ENCODE measurements around the gene DEK.

Gene DEK

DNA sequence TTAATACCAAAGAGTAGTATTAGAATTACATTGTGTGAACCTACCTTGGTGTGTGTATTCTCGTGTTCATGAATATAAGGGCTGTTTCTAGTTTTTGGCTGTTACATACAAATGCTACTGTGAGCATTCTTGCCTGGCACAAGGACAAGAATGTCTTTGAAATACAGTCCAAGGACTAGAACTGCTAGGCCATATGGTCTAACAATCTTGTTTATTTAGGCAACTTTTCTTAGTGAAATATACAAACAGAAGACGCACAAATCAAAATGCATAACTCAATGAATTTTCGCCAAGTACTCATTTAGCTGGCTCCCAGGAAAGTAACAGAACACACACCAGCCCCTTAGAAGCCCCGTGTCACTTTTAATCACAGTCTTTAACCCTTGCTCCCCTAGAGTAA, 80.6 kb downstream of the DEK start:
- no peak overlapping the region for H3K4me3 ChIP-seq (ENCODE audit: low read depth, low read length, poor library complexity, severe bottlenecking)

GRCh38 chr6:18182568-18182967, 81.8 kb downstream of the DEK start:
- H2AFZ ChIP-seq (ENCODE audit: low read length), result no peak overlapping the region
- H3F3A ChIP-seq (ENCODE audit: insufficient read depth, low read length), result no peaks in the 10 kb centered on the region; the same call in 1 of the 2 replicates
- no peaks in the 10 kb centered on the region for H3K27me3 ChIP-seq (ENCODE audit: insufficient read depth, low read length)
- H3K79me2 ChIP-seq (ENCODE audit: insufficient read depth, low read length), result no peaks in the 10 kb centered on the region
- H3K4me3 ChIP-seq (ENCODE audit: low read depth, low read length, poor library complexity, severe bottlenecking), result no peak overlapping the region
- H3K9me2 ChIP-seq (ENCODE audit: low read depth, low read length), result no peaks in the 10 kb centered on the region
- no peak overlapping the region for H3K27ac ChIP-seq (ENCODE audit: low read depth, low read length, poor library complexity, severe bottlenecking)
- H3K9me3 ChIP-seq (ENCODE audit: low read length), result no peaks in the 10 kb centered on the region
- H3K36me3 ChIP-seq (ENCODE audit: insufficient read depth, low read length), result peaks cover 25% of the 10 kb centered on the region; the same call in 1 of the 2 replicates
- no peak for TF ChIP-seq EZH2 (IDR thresholded peaks at IDR 0.05; ENCODE audit: borderline replicate concordance, low read length)
- no peak for TF ChIP-seq CTCF (IDR thresholded peaks at IDR 0.05; ENCODE audit: low read length)
- no peak overlapping the region for H3K9ac ChIP-seq (ENCODE audit: low read length)
- no peak overlapping the region for H3K4me2 ChIP-seq (ENCODE audit: low read length)
- peaks cover 6% of the 10 kb centered on the region for H3K4me1 ChIP-seq (ENCODE audit: insufficient read depth, low read length, severe bottlenecking)
- no peaks in the 10 kb centered on the region for H4K20me1 ChIP-seq (ENCODE audit: insufficient read depth, low read length)

More for the DNA sequence above, 80.6 kb downstream of the DEK start:
- H3K4me2 ChIP-seq (ENCODE audit: low read length), result no peak overlapping the region
- H3K27me3 ChIP-seq (ENCODE audit: insufficient read depth, low read length), result no peaks in the 10 kb centered on the region
- H3K9me2 ChIP-seq (ENCODE audit: low read depth, low read length), result no peaks in the 10 kb centered on the region
- H2AFZ ChIP-seq (ENCODE audit: low read length), result no peak overlapping the region
- H3K36me3 ChIP-seq (ENCODE audit: insufficient read depth, low read length), result peaks cover 25% of the 10 kb centered on the region; the same call in 1 of the 2 replicates
- no peaks in the 10 kb centered on the region for H4K20me1 ChIP-seq (ENCODE audit: insufficient read depth, low read length)
- no peak overlapping the region for H3K9ac ChIP-seq (ENCODE audit: low read length)
- TF ChIP-seq EZH2 (IDR thresholded peaks at IDR 0.05; ENCODE audit: borderline replicate concordance, low read length) (no peak), CTCF (IDR thresholded peaks at IDR 0.05; ENCODE audit: low read length) (no peak)
- H3K27ac ChIP-seq (ENCODE audit: low read depth, low read length, poor library complexity, severe bottlenecking), result no peak overlapping the region
- H3K9me3 ChIP-seq (ENCODE audit: low read length), result no peaks in the 10 kb centered on the region
- no peaks in the 10 kb centered on the region; the same call in 1 of the 2 replicates for H3F3A ChIP-seq (ENCODE audit: insufficient read depth, low read length)
- H3K79me2 ChIP-seq (ENCODE audit: insufficient read depth, low read length), result no peaks in the 10 kb centered on the region
- peaks cover 6% of the 10 kb centered on the region for H3K4me1 ChIP-seq (ENCODE audit: insufficient read depth, low read length, severe bottlenecking)

GRCh38 chr6:18179770-18180356, 84.5 kb downstream of the DEK start:
- Histone ChIP-seq H4K20me1 (ENCODE audit: insufficient read depth, low read length) (no peaks in the 10 kb centered on the region), H2AFZ (ENCODE audit: low read length) (no peak overlapping the region), H3K9ac (ENCODE audit: low read length) (no peak overlapping the region), H3K9me2 (ENCODE audit: low read depth, low read length) (no peaks in the 10 kb centered on the region), H3F3A (ENCODE audit: insufficient read depth, low read length) (no peaks in the 10 kb centered on the region; the same call in 1 of the 2 replicates), H3K79me2 (ENCODE audit: insufficient read depth, low read length) (no peaks in the 10 kb centered on the region), H3K4me1 (ENCODE audit: insufficient read depth, low read length, severe bottlenecking) (no peaks in the 10 kb centered on the region), H3K27me3 (ENCODE audit: insufficient read depth, low read length) (no peaks in the 10 kb centered on the region), H3K9me3 (ENCODE audit: low read length) (no peaks in the 10 kb centered on the region), H3K4me3 (ENCODE audit: low read depth, low read length, poor library complexity, severe bottlenecking) (no peak overlapping the region), H3K27ac (ENCODE audit: low read depth, low read length, poor library complexity, severe bottlenecking) (no peak overlapping the region), H3K4me2 (ENCODE audit: low read length) (no peak overlapping the region), H3K36me3 (ENCODE audit: insufficient read depth, low read length) (peaks cover 24% of the 10 kb centered on the region)
- TF ChIP-seq EZH2 (IDR thresholded peaks at IDR 0.05; ENCODE audit: borderline replicate concordance, low read length), result no peak
- TF ChIP-seq CTCF (IDR thresholded peaks at IDR 0.05; ENCODE audit: low read length), result no peak

All from OCI-LY1 (cell line).